Measurements from ENCODE around the gene GNB1L. TPM values are rescaled to one million over a fixed set of nuclear protein-coding genes. Genes with fewer than 3 reads are reported as not detected.
"Not testable (repeated sequence)": the region's sequence is repeated elsewhere in the genome, so short reads cannot be mapped to it uniquely, and the experiment has no call there.

GNB1L gene
- total RNA-seq, 1 experiment from 2014 or later: 17.7 TPM

- Histone ChIP-seq H3K4me1 (replicated peaks) (no peaks in the 10 kb centered on the region), H3K9me3 (replicated peaks) (peaks cover 8% of the 10 kb centered on the region; the same call in 1 of the 2 replicates), H3K27ac (no peak overlapping the region), H3K27me3 (replicated peaks) (no peaks in the 10 kb centered on the region), H3K4me3 (no peak overlapping the region), H3K36me3 (peaks cover 6% of the 10 kb centered on the region; the same call in 1 of the 2 replicates)
- no peak for DNase-seq (ENCODE audit: low read depth in 1 of 2, low spot score in 2 of 2)
These were observed 65.3 kb downstream of the GNB1L start for GRCh38 chr22:19789406-19789805.

GRCh38 chr22:19788661-19789225, 65.9 kb downstream of the GNB1L start:
- Histone ChIP-seq H3K36me3 (peaks cover 6% of the 10 kb centered on the region; the same call in 1 of the 2 replicates), H3K9me3 (replicated peaks) (peaks cover 8% of the 10 kb centered on the region; the same call in 1 of the 2 replicates), H3K4me1 (replicated peaks) (no peaks in the 10 kb centered on the region), H3K4me3 (no peak overlapping the region), H3K27ac (no peak overlapping the region), H3K27me3 (replicated peaks) (no peaks in the 10 kb centered on the region)
- DNase-seq (ENCODE audit: low read depth in 1 of 2, low spot score in 2 of 2): no peak

GRCh38 chr22:19787849-19788141, 66.9 kb downstream of the GNB1L start:
- Histone ChIP-seq H3K27ac (no peak overlapping the region), H3K4me1 (replicated peaks) (no peaks in the 10 kb centered on the region), H3K36me3 (peaks cover 6% of the 10 kb centered on the region; the same call in 1 of the 2 replicates), H3K4me3 (no peak overlapping the region), H3K9me3 (replicated peaks) (peaks cover 8% of the 10 kb centered on the region; the same call in 1 of the 2 replicates), H3K27me3 (replicated peaks) (no peaks in the 10 kb centered on the region)
- no peak for DNase-seq (ENCODE audit: low read depth in 1 of 2, low spot score in 2 of 2)

GRCh38 chr22:19786959-19787848, 67.5 kb downstream of the GNB1L start:
- Histone ChIP-seq H3K36me3 (peaks cover 6% of the 10 kb centered on the region; the same call in 1 of the 2 replicates), H3K27me3 (replicated peaks) (no peaks in the 10 kb centered on the region), H3K4me1 (replicated peaks) (no peaks in the 10 kb centered on the region), H3K4me3 (no peak overlapping the region), H3K27ac (no peak overlapping the region), H3K9me3 (replicated peaks) (peaks cover 8% of the 10 kb centered on the region; the same call in 1 of the 2 replicates)
- no peak for DNase-seq (ENCODE audit: low read depth in 1 of 2, low spot score in 2 of 2)

GRCh38 chr22:19786264-19786585, 68.4 kb downstream of the GNB1L start:
- Histone ChIP-seq H3K27me3 (replicated peaks) (no peaks in the 10 kb centered on the region), H3K27ac (no peak overlapping the region), H3K36me3 (peaks cover 6% of the 10 kb centered on the region; the same call in 1 of the 2 replicates), H3K4me1 (replicated peaks) (no peaks in the 10 kb centered on the region), H3K9me3 (replicated peaks) (peaks cover 8% of the 10 kb centered on the region; the same call in 1 of the 2 replicates), H3K4me3 (no peak overlapping the region)
- no peak for DNase-seq (ENCODE audit: low read depth in 1 of 2, low spot score in 2 of 2)

GRCh38 chr22:19785461-19786263, 69.0 kb downstream of the GNB1L start:
- Histone ChIP-seq H3K9me3 (replicated peaks) (peaks cover 8% of the 10 kb centered on the region; the same call in 1 of the 2 replicates), H3K27me3 (replicated peaks) (no peaks in the 10 kb centered on the region), H3K4me1 (replicated peaks) (no peaks in the 10 kb centered on the region), H3K4me3 (no peak overlapping the region), H3K27ac (no peak overlapping the region), H3K36me3 (peaks cover 6% of the 10 kb centered on the region; the same call in 1 of the 2 replicates)
- no peak for DNase-seq (ENCODE audit: low read depth in 1 of 2, low spot score in 2 of 2)

- peaks cover 6% of the 10 kb centered on the region; the same call in 1 of the 2 replicates for H3K36me3 ChIP-seq
- no peak overlapping the region for H3K4me3 ChIP-seq
- H3K27me3 ChIP-seq (replicated peaks): no peaks in the 10 kb centered on the region
- H3K9me3 ChIP-seq (replicated peaks): no peaks in the 10 kb centered on the region
- H3K4me1 ChIP-seq (replicated peaks): peaks cover 5% of the 10 kb centered on the region
- no peak overlapping the region for H3K27ac ChIP-seq
- no peak for DNase-seq (ENCODE audit: low read depth in 1 of 2, low spot score in 2 of 2)
These were observed 70.1 kb downstream of the GNB1L start for GRCh38 chr22:19784384-19785175.

- H3K27me3 ChIP-seq (replicated peaks): no peaks in the 10 kb centered on the region
- H3K4me1 ChIP-seq (replicated peaks): peaks cover 5% of the 10 kb centered on the region
- no peak overlapping the region for H3K27ac ChIP-seq
- peaks cover 4% of the 10 kb centered on the region; the same call in 1 of the 2 replicates for H3K36me3 ChIP-seq
- DNase-seq (ENCODE audit: low read depth in 1 of 2, low spot score in 2 of 2): no peak
- H3K9me3 ChIP-seq (replicated peaks): no peaks in the 10 kb centered on the region
- no peak overlapping the region for H3K4me3 ChIP-seq
These were observed 70.9 kb downstream of the GNB1L start for GRCh38 chr22:19783586-19784383.

GRCh38 chr22:19782533-19782932, 72.1 kb downstream of the GNB1L start:
- Histone ChIP-seq H3K36me3 (no peaks in the 10 kb centered on the region), H3K27me3 (replicated peaks) (no peaks in the 10 kb centered on the region), H3K4me3 (no peak overlapping the region), H3K27ac (no peak overlapping the region), H3K9me3 (replicated peaks) (no peaks in the 10 kb centered on the region), H3K4me1 (replicated peaks) (peaks cover 5% of the 10 kb centered on the region)
- no peak for DNase-seq (ENCODE audit: low read depth in 1 of 2, low spot score in 2 of 2)

- DNase-seq (ENCODE audit: low read depth in 1 of 2, low spot score in 2 of 2): no peak
- peaks cover 5% of the 10 kb centered on the region for H3K4me1 ChIP-seq (replicated peaks)
- H3K4me3 ChIP-seq: no peak overlapping the region
- H3K9me3 ChIP-seq (replicated peaks): no peaks in the 10 kb centered on the region
- H3K27me3 ChIP-seq (replicated peaks): no peaks in the 10 kb centered on the region
- H3K36me3 ChIP-seq: no peaks in the 10 kb centered on the region
- H3K27ac ChIP-seq: no peak overlapping the region
These were observed 74.9 kb downstream of the GNB1L start for GRCh38 chr22:19779685-19780268.

GRCh38 chr22:19779011-19779421, 75.7 kb downstream of the GNB1L start:
- Histone ChIP-seq H3K4me1 (replicated peaks) (peaks cover 5% of the 10 kb centered on the region), H3K27ac (no peak overlapping the region), H3K27me3 (replicated peaks) (no peaks in the 10 kb centered on the region), H3K4me3 (no peak overlapping the region), H3K36me3 (no peaks in the 10 kb centered on the region), H3K9me3 (replicated peaks) (no peaks in the 10 kb centered on the region)
- DNase-seq (ENCODE audit: low read depth in 1 of 2, low spot score in 2 of 2): no peak

- not testable (repeated sequence) for H3K36me3 ChIP-seq; H3K27ac ChIP-seq; H3K4me3 ChIP-seq; DNase-seq (ENCODE audit: low read depth in 1 of 2, low spot score in 2 of 2); H3K4me1 ChIP-seq (replicated peaks); H3K27me3 ChIP-seq (replicated peaks); H3K9me3 ChIP-seq (replicated peaks)
These were observed 77.5 kb downstream of the GNB1L start for GRCh38 chr22:19777192-19777591.
